NCI-H748 (cell line): ENCODE data around the gene SCN5A.

Experiments
- DNase-seq: peaks from one replicate; lab custom pipeline; 2025; ENCODE audit not compliant: unreplicated experiment; lab: John Stamatoyannopoulos, UW

Gene SCN5A

DNA sequence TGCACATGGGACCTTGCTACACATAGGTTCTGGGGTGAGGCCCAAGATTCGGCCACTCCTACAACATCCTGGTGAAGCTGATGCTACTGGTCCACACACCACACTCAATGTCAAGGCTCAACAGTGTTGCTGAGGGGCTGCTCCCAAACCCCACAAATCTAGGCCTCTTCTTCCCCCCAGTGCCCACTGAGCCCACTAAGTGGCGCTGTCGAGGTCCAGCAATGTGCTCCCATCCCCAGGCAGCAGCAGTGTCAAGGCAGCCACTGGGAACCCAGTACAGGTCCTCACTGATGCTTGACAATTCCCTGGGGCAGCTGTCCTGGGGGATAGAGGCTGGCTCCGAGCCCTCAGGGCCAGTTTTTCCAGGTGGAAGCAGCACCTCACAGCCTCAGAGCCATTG is 21.5 kb downstream of the SCN5A start:
- peak; percentile 1 for DNase-seq

DNA sequence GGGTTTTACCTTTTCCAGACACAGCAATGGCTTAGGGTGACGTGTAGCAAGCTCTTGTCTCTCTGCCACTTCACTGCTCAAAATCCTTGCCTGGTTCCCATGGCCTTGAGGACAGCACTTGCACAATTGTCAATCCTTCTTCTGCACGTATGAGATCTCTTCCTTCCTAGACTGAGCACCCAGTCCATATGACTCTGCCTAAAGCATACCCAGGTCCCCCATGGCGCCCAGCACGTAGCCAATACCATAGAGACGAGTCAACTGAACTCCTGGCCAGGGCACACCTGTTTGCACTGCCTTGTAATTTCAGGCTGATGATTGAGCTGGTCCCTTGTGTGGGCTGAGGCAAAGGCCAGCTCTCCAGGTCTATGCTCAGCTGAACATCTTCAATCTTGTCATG is 23.3 kb downstream of the SCN5A start:
- no peak for DNase-seq

DNA sequence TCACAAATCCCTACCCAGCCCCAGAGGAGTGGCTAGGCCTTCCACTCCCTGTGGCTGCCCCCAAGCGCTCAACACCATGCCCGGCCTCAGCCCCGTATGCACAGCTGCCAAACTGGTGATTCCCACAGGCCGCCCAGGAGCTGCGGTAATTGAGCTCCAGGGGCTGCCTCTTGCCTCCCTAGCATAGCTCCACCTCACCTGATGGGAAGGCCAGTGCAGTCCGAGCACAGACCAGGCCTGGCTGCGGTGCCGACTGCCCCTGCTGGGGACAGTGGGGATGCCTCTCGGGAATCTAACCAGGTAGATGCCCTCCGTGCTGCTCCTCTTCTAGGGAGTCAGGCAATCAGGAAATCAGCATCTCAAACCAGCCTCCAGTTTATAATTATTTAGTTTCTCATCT is 25.9 kb downstream of the SCN5A start:
- no peak for DNase-seq

DNA sequence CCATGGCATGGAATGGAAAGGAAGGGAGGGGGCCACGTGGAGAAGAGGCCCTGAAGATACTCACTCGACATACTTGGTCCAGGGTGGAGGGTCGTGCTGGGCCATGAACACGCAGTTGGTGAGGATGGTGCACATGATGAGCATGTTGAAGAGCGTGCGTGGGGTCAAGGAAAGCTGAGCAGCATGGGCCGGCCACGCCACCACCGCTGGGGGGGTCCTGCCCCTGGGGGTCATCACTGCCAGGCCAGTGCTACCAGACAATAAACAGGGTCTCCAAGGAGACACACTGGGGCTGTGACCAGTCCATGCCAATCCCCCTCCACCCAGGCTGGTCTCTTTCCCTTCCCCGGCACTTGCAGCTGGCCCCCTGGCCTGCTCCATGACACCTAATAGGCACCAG is 27.2 kb downstream of the SCN5A start:
- DNase-seq, result no peak

DNA sequence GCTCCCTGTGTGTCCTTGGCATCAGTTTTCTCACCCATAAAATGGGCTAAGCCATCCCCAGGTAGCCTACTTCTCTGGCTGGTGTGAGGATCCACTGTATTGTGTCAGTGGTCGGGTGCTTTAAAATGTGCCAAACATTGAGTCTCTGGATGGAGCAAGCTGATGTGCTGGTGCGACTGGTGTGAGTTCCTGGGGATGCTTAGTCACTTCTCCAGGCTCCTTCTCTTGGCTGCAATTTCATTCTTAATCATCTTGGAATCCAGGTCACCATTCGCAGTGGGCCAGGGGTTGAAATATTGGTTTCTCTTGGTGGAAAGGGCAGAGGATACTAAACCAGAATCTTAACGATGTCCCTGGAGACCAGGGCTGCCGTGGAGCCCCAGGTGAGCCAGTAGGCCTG is 29.3 kb downstream of the SCN5A start:
- no peak for DNase-seq

DNA sequence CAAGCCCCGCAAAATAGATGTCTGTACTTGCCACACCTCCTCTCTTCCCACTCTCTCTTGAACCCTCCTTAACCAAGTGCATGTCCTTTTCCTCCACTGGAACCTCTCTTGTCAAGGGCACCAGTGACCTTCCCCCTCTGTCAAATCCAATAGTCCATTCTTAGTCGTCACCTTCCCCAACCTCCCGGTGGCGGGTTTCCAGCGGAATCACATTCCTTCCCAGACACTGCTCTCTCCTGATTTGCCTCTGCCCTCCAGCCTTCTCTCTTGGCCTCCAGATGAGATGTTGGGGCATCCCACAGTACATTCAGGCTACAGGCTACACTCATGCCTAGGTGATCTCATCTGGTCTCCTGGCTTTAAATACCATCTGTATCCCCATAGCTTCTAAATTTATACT is 31.1 kb downstream of the SCN5A start:
- DNase-seq, result no peak

DNA sequence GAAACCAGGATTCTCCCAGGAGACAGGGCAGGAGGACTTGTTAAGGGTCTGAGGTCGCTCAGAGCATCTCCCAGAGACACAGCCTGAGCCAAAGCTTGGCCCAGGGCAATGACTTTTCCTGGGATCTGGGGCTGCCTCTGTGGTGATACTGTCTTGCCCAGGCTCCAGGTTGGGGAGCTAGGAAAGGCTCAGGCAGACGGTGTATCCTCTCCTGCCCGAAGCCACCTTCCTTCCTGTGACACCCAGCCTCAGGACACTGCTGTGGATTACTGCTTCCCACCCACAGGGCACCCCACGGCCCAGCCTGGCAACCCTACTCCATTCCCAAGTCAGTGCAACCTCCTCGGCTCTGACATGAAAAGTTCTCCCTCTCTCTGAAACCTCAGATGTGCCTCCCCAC is 31.9 kb downstream of the SCN5A start:
- DNase-seq, result no peak

DNA sequence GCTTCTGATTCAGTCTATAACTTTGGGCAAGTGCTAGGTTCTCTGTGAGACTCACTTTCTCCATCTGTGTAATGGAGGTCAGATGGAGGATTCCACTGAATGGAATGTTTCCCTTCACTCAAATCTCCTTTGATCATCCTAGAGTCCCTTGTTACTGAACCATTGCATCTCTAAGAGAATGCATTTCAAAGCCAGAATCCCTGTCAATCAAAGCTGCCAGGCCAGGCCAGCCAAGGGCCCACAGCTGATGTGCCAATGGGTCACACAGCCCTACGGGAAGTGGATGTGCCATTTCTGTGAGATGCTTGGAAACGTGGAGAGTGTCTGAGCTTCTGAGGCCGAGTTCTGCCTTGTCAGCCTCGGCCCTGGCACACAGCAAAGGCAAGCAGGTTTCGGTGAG is 32.4 kb downstream of the SCN5A start:
- no peak for DNase-seq

DNA sequence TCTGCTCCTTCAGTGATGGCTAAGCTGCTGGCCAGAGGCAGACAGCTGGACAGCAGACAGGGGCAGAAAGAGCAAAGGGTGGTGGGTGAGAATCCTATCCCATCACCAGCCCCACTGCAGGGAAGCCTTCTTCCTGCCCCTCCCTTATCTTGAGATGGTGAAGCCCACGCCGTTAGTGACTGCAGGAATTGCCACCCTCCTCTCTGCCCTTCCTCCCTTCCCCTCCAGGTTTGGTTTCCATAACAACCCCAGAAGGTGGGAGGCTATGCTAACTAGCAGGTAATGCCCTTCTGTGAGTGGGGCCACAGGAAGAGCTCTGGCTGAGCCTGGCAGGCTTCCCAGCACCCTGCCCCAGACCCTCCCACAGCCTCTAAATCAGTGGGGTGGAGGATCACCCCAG is 32.8 kb downstream of the SCN5A start:
- no peak for DNase-seq

DNA sequence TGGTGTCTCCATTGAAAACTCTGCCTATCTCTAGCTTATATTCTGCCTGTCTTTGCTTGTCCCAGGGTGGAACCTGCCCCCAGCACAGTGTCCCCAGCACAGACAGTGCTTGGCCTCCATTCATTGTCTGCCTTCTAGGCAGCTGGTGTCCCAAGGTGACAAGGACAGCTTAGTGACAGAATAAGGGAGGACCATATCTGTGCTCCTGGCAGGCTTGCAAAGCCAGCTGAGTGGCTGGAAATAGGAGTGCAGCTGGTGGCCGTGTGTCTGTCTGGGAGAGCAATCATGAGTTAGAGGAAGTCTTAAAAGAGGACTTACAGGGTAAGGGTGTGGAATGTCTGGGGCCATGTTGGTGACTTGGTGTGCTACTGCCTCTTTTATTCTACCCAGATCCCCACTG is 33.4 kb downstream of the SCN5A start:
- DNase-seq, result no peak

DNA sequence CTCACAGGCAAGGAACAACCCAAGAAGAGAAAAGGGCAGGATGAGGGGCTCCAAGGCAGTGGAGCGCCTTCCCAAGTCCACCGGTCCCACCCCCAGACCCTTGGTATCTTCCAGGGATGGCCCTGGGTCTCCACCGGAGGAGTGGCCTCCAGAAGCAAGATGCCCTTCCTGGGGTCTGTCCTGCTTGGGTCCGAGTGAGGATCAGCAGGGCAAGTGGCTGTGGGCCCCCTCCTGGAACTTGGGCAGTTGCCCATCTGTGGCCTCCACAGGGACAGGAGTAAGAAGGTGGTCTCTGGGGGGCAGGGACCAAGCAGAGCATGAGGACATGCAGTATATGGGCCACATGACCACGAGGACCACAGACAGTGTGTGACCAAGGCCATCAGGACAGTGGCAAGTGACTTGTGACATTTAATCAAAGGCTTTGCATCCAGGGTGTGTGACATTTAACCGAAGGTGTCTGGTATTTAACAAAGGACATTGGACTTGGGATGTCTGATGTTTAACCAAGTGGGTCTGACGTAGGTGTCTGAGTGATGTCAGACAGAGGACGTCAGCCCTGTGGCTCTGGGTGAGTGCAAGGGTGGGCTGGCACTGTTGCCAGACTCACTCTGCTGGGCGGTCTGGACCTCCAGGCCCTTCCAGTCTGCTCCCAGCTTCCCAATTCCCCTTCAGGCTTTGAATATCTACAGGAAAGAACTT is 34.7 kb downstream of the SCN5A start:
- DNase-seq, result no peak

DNA sequence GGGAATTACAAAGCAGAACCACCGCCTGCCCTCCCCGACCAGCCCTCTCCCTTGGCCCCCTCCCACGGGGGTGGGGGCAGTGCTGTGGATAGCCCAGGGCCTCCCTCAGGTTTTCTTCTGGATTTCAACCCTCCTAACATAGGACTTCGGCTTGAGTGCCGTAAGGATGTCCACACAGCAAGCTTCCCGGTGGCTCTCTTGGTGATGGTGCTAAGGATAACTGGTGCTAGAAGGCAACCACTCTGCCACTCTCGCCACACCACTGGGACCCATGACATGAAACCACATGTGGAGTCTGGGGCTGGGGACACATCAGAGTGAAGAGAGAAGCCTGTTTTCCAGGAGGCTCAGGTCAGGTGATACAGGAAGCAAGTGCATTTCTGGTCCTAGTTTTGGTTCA is 35.4 kb downstream of the SCN5A start:
- no peak for DNase-seq

DNA sequence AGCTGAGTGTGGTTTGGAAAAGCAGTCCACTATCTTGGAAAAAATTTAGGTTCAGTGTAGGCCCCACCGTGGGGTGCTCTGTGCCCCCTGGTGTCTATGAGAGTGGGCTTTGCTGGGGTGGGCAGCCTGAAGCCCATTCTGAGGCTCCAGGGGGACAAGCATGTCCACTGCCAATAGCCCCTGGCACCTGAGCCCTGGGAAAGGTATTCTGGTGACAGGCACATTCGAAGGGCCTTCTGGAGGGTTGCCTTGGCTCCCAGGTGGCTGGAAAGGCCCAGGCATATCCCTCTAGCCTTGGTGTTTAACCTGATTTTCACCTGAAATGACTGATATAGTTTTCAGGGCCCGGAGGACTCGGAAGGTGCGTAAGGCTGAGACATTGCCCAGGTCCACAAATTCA is 36.1 kb downstream of the SCN5A start:
- no peak for DNase-seq

DNA sequence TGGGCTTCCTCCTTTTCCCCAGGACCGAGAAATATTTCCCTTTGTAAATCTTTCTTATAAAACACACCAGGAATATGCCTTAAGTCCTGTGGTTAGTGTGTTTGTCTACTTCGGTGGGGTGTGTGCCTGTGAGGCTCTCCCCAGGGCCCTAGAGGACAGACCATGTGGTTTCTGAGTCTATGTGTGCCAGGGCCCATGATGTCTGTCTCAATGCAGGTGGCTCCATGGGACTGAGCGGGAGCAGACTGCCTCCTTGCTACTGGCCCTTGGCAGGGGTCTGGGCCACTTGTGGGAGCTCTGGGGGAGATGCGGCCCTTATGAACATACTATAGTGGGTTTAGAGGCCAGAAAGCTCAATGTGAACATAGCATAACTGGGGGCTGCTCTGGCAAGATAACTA is 37.6 kb downstream of the SCN5A start:
- DNase-seq, result no peak

DNA sequence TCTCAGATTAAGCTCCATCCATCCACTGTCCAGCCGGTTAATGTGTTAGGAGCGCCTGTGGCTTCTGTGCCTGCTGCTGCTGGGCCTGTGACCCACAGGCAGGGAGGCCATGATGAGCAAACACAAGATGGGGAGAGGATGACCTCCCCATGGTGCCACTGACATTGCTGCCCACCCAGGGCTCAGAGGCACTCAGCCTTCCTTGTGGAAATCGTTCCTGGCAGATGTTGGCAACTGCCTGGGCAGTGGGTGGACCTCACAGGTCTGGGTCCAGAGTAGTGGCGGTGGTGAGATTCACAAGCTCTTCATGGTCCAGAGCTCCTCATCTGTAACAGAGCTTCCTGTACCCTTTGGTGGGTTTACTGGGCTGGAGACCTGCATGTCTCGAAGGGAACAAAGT is 38.6 kb downstream of the SCN5A start:
- DNase-seq, result no peak

DNA sequence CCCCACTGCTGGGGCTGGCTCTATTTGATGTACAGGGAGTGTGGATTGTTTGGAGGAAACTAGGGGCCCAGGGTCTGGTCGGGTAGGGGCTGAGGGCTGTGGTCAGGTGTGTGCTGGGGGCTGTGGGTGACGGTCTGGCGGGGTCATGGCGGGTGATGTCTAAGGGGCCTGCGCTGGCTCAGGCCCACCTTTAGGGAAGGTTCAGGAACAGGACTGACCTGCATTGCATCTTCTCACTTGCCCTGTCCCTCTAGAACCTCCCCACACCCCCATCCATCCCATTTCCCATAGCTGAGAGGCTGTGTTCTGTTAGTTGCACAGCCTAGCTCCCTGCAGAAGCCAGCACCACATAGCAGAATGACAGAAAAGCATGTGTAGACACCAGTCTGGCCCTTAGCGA is 39.1 kb downstream of the SCN5A start:
- DNase-seq, result no peak

DNA sequence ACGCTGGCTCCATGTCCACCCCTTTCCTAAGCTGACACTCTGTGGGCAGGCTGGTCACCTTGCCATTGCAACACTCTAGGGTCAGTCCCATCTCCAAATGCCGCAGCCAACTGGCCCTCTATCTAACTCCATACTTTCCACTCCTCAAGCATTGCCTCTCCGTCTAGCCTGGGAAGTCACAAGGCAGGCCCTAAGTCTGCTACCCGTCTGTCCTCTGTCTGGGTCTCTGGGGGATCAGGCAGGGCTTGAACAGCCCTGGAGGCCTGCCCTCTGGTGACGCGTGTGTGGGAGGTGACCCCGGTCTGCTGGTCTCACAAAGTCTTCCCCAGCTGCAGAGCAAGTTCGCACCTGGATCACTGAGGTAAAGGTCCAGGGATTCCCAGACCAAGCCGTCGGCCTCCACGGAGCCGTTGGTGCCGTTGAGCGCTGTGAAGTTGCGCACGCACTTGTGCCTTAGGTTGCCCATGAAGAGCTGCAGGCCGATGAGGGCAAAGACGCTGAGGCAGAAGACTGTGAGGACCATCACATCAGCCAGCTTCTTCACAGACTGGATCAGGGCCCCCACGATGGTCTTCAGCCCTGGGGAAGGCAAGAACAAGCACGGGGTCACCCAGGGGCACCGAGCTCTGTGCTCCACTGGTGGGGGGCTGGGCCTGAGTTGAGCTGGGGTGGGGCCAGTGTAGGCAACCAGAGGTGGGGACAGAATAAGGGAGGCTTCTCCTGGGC is 39.9 kb downstream of the SCN5A start:
- no peak for DNase-seq

DNA sequence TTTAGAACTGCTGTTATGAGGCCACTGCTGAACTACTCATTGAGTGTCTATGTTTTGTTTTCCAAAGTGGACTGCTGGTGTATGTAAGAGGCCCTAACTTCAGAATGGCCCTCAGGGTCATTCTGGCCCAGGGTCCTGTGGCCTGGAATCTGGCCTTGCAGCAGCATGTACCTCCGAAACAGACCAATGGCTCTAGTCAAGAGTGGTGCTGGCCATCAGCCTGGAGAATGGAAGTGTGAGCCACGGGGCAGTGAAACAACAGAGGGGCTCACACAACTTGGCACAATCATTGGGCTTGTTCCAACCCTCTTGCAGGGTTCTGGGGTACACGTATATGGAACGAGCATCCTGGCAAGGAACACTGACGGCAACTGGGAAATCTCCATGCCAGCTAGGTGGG is 40.5 kb downstream of the SCN5A start:
- DNase-seq, result no peak

DNA sequence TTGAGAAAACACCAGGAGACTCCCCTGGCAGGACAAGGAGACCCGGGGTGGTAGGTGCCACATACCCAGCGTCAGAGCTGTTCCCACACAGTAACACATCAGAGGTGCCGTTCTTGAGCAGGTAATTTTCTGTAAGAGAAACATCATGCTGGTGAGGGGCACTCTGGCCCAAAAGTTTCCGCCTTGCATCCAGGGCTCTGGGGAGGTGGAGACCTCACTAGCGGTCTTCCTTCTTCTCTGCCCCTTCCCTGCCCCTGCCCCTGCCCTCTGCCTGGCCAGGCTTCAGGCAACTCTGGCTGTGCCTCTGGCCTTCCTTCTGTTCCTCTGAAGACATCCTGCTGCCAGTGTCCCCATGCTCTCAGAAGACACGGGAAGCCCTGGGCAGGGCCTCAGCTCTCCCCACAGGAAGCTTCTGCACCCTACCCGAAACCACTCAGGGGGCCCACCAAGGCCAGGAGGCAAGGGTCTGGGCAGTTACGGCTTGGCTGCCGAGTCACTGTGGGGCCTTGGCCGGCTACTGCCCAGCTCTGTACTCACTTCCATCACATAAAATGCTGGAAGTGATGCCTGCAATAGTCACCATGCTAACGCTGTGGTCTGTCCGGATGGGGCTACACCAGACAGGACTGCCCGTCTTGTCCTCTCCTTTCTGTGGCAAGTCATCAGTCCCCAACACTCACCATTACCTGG is 41.3 kb downstream of the SCN5A start:
- no peak for DNase-seq

DNA sequence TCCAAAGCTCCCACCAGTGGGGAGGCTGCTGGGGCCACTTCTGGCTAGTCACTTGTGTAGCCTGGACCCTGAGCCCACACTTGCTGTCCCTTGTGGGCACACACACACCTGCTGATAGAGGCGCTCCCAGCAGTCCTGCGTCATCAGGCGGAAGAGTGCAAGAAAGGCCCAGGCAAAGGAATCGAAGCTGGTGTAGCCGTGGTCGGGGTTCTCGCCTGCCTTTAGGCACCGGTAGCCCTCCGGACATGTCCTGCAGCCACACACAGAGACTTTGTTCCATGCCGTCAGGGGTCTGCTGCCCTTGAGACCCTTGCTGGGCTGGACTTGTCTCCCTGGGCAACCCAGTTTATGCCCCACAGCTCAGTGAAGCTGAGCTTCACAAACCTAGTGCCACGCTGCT is 42.9 kb downstream of the SCN5A start:
- DNase-seq, result no peak

DNA sequence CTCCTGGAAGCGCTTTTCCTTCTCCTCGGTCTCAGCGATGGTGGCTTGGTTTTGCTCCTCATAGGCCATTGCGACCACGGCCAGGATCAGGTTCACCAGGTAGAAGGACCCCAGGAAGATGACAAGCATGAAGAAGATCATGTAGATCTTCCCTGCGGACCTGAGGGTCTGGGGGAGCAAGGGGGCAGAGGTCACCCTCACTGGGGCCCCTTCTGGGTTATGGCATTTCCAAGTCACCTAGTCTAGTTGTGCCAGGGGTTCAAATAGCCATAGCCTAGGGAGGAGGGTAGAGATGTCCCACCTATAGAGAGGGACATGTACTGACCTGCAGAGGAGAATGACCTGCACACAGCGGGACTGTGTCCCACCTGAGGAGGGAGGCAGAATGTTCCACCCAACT is 43.5 kb downstream of the SCN5A start:
- no peak for DNase-seq

DNA sequence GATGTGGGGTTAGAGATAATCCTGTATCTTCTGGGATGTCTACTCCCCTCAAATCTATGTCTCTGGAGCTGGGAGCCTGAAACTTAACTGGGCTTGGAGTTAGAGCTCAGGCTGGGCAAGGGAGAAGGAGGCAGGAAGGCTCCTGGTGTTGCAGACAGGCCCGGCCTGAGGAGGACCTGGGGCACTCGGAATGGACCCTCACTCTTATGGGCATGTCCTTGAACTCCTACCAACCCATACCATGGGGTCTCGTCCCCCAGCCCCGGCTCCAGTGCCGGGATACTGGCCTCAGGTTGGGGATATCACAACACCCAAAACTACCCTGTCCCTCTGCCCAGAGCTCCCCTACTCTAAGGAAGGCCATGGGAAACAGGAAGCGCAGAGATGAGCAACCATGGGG is 45.2 kb downstream of the SCN5A start:
- no peak for DNase-seq
